Measurements from ENCODE around the gene HLCS.
"Not testable (repeated sequence)": the region's sequence is repeated elsewhere in the genome, so short reads cannot be mapped to it uniquely, and the experiment has no call there.

GRCh38 chr21:36952331-36952730, 14.1 kb downstream of the HLCS start:
- not testable (repeated sequence) for TF ChIP-seq POLR2AphosphoS5, CTCF (IDR thresholded peaks at IDR 0.05)
